Measurements from ENCODE around the gene CYP4F3. TPM values are rescaled to one million over a fixed set of nuclear protein-coding genes. Genes with fewer than 3 reads are reported as not detected.
"Not testable (repeated sequence)": the region's sequence is repeated elsewhere in the genome, so short reads cannot be mapped to it uniquely, and the experiment has no call there.

CYP4F3 gene
- total RNA-seq, 2 experiments from 2014 or later = not detected

DNA sequence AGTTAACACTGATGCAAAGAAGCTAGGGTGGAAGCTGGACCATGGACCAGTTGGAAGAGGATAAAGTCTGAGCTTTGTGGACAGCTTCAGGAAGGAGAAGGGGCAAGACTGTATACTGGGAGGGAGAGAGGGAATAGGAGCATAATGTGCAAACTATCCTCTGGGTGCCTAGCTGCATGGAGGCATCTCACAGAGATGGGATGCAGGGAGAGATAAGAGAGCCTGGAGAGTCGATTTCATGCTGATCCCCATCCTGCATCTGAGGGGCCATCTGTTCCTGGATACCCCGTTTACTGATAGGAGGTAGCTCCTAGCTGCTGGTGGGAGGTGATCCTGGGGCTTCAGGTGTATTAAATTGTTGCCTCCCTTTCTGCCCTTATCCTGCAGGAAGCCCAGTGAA is 8.8 kb downstream of the CYP4F3 start:
- ATAC-seq (ENCODE audit: poor library complexity) = no peak
- no peaks in the 10 kb centered on the region for H3K4me1 Mint-ChIP-seq (ENCODE audit: low read depth)
- no peaks in the 10 kb centered on the region for H3K9me3 Mint-ChIP-seq
- TF ChIP-seq, protein P1, sequence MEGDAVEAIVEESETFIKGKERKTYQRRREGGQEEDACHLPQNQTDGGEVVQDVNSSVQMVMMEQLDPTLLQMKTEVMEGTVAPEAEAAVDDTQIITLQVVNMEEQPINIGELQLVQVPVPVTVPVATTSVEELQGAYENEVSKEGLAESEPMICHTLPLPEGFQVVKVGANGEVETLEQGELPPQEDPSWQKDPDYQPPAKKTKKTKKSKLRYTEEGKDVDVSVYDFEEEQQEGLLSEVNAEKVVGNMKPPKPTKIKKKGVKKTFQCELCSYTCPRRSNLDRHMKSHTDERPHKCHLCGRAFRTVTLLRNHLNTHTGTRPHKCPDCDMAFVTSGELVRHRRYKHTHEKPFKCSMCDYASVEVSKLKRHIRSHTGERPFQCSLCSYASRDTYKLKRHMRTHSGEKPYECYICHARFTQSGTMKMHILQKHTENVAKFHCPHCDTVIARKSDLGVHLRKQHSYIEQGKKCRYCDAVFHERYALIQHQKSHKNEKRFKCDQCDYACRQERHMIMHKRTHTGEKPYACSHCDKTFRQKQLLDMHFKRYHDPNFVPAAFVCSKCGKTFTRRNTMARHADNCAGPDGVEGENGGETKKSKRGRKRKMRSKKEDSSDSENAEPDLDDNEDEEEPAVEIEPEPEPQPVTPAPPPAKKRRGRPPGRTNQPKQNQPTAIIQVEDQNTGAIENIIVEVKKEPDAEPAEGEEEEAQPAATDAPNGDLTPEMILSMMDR (IDR thresholded peaks at IDR 0.05) = no peak
- no peak for DNase-seq
- intact Hi-C loops (cut with DNase I, micrococcal nuclease) = no loop called here
- no peaks in the 10 kb centered on the region for H3K36me3 Mint-ChIP-seq (ENCODE audit: low read depth)
- H3K4me3 Mint-ChIP-seq = no peak overlapping the region
- H3K27me3 Mint-ChIP-seq = peaks cover 45% of the 10 kb centered on the region
- H3K27ac ChIP-seq (ENCODE audit: low read depth in 1 of 2, low read length in 2 of 2) = no peak overlapping the region
- H3K27ac Mint-ChIP-seq = no peak overlapping the region
- H3K36me3 ChIP-seq (ENCODE audit: insufficient read depth, low read length) = no peaks in the 10 kb centered on the region
- H3K27me3 ChIP-seq (ENCODE audit: control insufficient read depth in 1 of 2, insufficient read depth in 2 of 2, low read length in 2 of 2) = peaks cover 2 to 7% of the 10 kb centered on the region in 2 experiments
- H3K4me1 ChIP-seq (ENCODE audit: insufficient read depth, low read length) = no peaks in the 10 kb centered on the region
- ChIA-PET POLR2A (no interaction called here), CTCF (no interaction called here)
- no peaks in the 10 kb centered on the region for H3K9me3 ChIP-seq (ENCODE audit: control insufficient read depth in 1 of 2, insufficient read depth in 1 of 2, low read length in 2 of 2)
- no peak overlapping the region for H3K4me3 ChIP-seq (ENCODE audit: low read length)

DNA sequence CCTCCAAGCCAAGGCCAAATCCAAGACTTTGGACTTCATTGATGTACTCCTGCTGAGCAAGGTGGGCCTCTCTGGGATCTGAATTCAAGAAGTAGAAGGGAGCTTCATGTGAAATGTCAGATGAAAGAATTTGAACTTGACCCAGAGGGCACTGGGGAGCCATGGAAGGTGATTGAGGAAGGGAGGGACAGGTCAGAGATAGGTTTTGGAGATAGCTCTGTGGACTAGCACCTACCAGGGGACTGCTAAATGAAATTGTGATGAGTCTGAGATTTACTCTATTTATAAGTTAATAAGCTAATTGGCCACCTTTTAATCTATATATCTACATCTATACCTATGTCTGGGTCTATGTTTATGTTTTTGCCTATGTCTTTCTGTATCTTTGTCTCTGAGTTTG is 9.4 kb downstream of the CYP4F3 start:
- H3K27me3 ChIP-seq (ENCODE audit: control insufficient read depth in 1 of 2, insufficient read depth in 2 of 2, low read length in 2 of 2) = peaks cover 2 to 10% of the 10 kb centered on the region in 2 experiments
- POLR2A ChIA-PET; H3K4me1 Mint-ChIP-seq (ENCODE audit: low read depth); intact Hi-C loops (cut with DNase I, micrococcal nuclease); H3K4me1 ChIP-seq (ENCODE audit: insufficient read depth, low read length); DNase-seq; ATAC-seq (ENCODE audit: poor library complexity); H3K4me3 ChIP-seq (ENCODE audit: low read length); H3K27ac ChIP-seq (ENCODE audit: low read depth in 1 of 2, low read length in 2 of 2); CTCF ChIA-PET; H3K27ac Mint-ChIP-seq; H3K9me3 ChIP-seq (ENCODE audit: control insufficient read depth in 1 of 2, insufficient read depth in 1 of 2, low read length in 2 of 2); H3K4me3 Mint-ChIP-seq; H3K36me3 ChIP-seq (ENCODE audit: insufficient read depth, low read length); H3K36me3 Mint-ChIP-seq (ENCODE audit: low read depth); H3K9me3 Mint-ChIP-seq: not testable (repeated sequence)
- peaks cover 49% of the 10 kb centered on the region for H3K27me3 Mint-ChIP-seq

DNA sequence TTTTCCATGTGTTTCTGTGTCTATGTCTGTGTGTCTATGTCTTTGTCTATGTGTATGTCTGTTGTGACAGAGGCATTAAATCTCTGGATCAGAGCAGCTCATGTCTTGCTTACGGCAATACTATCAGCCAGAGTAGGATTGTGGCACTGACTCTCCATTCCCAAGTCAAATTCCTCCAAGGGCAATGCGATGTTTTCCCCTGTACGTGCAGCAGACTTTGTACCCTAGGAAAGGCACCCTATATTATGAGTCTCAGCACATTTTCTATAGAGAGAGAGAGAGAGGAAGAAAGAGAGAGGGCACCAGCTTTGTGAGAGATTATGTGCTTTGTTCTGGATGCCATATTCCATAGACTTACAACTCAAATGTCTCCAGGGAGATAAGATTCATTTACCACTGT is 11.1 kb downstream of the CYP4F3 start:
- Histone ChIP-seq H3K27me3 (ENCODE audit: control insufficient read depth in 1 of 2, insufficient read depth in 2 of 2, low read length in 2 of 2) (peaks cover 0 to 14% of the 10 kb centered on the region in 2 experiments), H3K4me3 (ENCODE audit: low read length) (no peak overlapping the region), H3K27ac (ENCODE audit: low read depth in 1 of 2, low read length in 2 of 2) (no peak overlapping the region), H3K36me3 (ENCODE audit: insufficient read depth, low read length) (no peaks in the 10 kb centered on the region), H3K4me1 (ENCODE audit: insufficient read depth, low read length) (no peaks in the 10 kb centered on the region), H3K9me3 (ENCODE audit: control insufficient read depth in 1 of 2, insufficient read depth in 1 of 2, low read length in 2 of 2) (no peaks in the 10 kb centered on the region)
- Mint-ChIP-seq H3K4me1 (ENCODE audit: low read depth) (no peaks in the 10 kb centered on the region), H3K27ac (no peak overlapping the region), H3K27me3 (peaks cover 52% of the 10 kb centered on the region), H3K9me3 (no peaks in the 10 kb centered on the region), H3K4me3 (no peak overlapping the region), H3K36me3 (ENCODE audit: low read depth) (no peaks in the 10 kb centered on the region)
- ChIA-PET POLR2A (no interaction called here), CTCF (no interaction called here)
- intact Hi-C loops (cut with DNase I, micrococcal nuclease) = no loop called here
- TF ChIP-seq, protein P1 (IDR thresholded peaks at IDR 0.05) = no peak
- DNase-seq (no peak), ATAC-seq (ENCODE audit: poor library complexity) (no peak)

DNA sequence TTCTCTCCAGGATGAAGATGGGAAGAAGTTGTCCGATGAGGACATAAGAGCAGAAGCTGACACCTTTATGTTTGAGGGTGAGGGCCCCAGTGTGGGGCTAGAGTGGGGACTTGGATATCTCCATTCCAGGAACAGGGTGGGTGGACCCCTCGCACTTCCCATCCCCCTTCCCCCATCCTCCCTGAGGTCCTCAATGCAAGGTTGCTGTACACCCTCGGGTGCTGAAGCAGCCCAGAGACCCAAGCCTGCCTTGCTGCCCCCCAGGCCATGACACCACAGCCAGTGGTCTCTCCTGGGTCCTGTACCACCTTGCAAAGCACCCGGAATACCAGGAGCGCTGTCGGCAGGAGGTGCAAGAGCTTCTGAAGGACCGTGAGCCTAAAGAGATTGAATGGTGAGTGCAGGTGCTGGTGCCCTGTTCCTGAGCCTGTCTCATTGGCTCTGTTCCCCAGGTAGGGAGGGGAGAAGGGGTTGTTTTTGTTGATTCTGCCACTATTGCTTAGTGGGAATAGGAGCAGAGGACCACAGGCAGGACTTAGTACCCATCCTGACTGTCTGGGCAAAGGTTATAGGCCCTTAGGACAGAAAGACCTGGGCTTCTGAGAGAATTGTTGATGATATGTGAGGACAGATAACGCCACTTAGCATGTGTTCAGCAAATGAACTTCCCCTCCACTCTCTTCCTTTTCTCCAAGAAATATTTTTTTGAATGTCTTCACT is 12.0 kb downstream of the CYP4F3 start:
- intact Hi-C loops (cut with DNase I, micrococcal nuclease) = no loop called here
- POLR2A ChIA-PET = no interaction called here
- Histone ChIP-seq H3K4me1 (ENCODE audit: insufficient read depth, low read length) (no peaks in the 10 kb centered on the region), H3K27me3 (ENCODE audit: control insufficient read depth in 1 of 2, insufficient read depth in 2 of 2, low read length in 2 of 2) (peaks cover 6 to 15% of the 10 kb centered on the region in 2 experiments), H3K4me3 (ENCODE audit: low read length) (no peak overlapping the region), H3K27ac (ENCODE audit: low read depth in 1 of 2, low read length in 2 of 2) (no peak overlapping the region), H3K36me3 (ENCODE audit: insufficient read depth, low read length) (no peaks in the 10 kb centered on the region), H3K9me3 (ENCODE audit: control insufficient read depth in 1 of 2, insufficient read depth in 1 of 2, low read length in 2 of 2) (no peaks in the 10 kb centered on the region)
- DNase-seq = no peak
- H3K4me1 Mint-ChIP-seq (ENCODE audit: low read depth) = no peaks in the 10 kb centered on the region
- no peaks in the 10 kb centered on the region for H3K36me3 Mint-ChIP-seq (ENCODE audit: low read depth)
- ATAC-seq (ENCODE audit: poor library complexity) = no peak
- H3K4me3 Mint-ChIP-seq = no peak overlapping the region
- TF ChIP-seq, protein P1 (IDR thresholded peaks at IDR 0.05) = no peak
- no peak overlapping the region for H3K27ac Mint-ChIP-seq
- CTCF ChIA-PET = no interaction called here
- H3K27me3 Mint-ChIP-seq = peaks cover 55% of the 10 kb centered on the region
- H3K9me3 Mint-ChIP-seq = no peaks in the 10 kb centered on the region
